HG03139 (cell line): Measurements from ENCODE around the gene ZDHHC18.

ENCODE experiments used
- ATAC-seq: cut with Tn5 transposase; IDR thresholded peaks from one replicate; pipeline ENCODE4 v1.9.1; 2021; ENCODE audit not compliant: unreplicated experiment

The ZDHHC18 gene, protein sequence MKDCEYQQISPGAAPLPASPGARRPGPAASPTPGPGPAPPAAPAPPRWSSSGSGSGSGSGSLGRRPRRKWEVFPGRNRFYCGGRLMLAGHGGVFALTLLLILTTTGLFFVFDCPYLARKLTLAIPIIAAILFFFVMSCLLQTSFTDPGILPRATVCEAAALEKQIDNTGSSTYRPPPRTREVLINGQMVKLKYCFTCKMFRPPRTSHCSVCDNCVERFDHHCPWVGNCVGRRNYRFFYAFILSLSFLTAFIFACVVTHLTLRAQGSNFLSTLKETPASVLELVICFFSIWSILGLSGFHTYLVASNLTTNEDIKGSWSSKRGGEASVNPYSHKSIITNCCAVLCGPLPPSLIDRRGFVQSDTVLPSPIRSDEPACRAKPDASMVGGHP

DNA sequence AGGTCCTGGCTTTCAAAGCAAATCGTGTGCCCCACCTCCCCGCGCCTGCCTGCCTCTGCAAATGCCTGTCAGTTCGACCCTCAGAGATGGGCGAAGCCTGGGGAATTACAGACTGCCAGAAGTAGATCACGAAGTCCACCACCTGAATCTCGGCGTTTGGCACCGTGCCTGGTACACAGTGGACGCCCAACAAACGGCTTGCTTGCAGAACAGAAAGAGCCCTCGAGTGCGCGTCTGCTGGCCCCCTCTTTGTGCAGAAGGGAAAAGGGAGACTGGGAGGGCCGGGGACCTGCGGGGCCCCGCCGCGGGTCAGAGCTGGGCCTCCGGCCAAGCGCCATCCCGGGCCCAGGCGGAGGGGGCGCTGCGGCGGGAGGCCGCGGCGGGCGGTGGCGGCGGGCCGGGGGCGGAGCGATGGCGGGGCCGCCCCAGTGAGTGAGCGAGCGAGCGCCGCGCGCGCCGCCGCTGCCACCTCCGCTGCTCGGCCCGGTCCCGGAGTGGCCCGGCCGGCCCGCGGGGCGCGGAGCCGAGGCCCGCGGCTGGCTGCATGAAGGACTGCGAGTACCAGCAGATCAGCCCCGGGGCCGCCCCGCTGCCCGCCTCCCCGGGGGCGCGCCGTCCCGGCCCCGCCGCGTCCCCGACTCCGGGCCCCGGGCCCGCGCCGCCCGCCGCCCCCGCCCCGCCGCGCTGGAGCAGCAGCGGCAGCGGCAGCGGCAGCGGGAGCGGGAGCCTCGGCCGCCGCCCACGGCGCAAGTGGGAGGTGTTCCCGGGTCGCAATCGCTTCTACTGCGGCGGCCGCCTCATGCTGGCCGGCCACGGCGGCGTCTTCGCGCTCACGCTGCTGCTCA, at the start of gene ZDHHC18:
ZDHHC18 (plus strand) TSS at position 428 of the 845 bp plus-strand sequence; CDS start at position 545, 117 bp downstream.
- peak; percentile 65 for ATAC-seq

DNA sequence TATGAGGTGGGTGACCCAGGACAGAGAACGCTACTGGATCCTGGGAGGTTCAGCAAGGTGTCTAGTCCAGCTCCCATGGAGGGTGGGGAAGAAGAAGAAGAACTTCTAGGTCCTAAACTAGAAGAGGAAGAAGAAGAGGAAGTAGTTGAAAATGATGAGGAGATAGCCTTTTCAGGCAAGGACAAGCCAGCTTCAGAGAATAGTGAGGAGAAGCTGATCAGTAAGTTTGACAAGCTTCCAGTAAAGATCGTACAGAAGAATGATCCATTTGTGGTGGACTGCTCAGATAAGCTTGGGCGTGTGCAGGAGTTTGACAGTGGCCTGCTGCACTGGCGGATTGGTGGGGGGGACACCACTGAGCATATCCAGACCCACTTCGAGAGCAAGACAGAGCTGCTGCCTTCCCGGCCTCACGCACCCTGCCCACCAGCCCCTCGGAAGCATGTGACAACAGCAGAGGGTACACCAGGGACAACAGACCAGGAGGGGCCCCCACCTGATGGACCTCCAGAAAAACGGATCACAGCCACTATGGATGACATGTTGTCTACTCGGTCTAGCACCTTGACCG, 47.3 kb upstream of the ZDHHC18 start:
- ATAC-seq = no peak

DNA sequence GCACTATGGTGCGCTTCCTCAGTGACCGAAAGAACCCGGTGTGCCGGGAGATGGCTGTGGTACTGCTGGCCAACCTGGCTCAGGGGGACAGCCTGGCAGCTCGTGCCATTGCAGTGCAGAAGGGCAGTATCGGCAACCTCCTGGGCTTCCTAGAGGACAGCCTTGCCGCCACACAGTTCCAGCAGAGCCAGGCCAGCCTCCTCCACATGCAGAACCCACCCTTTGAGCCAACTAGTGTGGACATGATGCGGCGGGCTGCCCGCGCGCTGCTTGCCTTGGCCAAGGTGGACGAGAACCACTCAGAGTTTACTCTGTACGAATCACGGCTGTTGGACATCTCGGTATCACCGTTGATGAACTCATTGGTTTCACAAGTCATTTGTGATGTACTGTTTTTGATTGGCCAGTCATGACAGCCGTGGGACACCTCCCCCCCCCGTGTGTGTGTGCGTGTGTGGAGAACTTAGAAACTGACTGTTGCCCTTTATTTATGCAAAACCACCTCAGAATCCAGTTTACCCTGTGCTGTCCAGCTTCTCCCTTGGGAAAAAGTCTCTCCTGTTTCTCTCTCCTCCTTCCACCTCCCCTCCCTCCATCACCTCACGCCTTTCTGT, 46.0 kb upstream of the ZDHHC18 start:
- ATAC-seq = no peak

DNA sequence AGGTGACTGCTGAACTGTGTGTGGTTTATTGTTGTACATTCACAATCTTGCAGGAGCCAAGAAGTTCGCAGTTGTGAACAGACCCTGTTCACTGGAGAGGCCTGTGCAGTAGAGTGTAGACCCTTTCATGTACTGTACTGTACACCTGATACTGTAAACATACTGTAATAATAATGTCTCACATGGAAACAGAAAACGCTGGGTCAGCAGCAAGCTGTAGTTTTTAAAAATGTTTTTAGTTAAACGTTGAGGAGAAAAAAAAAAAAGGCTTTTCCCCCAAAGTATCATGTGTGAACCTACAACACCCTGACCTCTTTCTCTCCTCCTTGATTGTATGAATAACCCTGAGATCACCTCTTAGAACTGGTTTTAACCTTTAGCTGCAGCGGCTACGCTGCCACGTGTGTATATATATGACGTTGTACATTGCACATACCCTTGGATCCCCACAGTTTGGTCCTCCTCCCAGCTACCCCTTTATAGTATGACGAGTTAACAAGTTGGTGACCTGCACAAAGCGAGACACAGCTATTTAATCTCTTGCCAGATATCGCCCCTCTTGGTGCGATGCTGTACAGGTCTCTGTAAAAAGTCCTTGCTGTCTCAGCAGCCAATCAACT, 45.2 kb upstream of the ZDHHC18 start:
- ATAC-seq = no peak

DNA sequence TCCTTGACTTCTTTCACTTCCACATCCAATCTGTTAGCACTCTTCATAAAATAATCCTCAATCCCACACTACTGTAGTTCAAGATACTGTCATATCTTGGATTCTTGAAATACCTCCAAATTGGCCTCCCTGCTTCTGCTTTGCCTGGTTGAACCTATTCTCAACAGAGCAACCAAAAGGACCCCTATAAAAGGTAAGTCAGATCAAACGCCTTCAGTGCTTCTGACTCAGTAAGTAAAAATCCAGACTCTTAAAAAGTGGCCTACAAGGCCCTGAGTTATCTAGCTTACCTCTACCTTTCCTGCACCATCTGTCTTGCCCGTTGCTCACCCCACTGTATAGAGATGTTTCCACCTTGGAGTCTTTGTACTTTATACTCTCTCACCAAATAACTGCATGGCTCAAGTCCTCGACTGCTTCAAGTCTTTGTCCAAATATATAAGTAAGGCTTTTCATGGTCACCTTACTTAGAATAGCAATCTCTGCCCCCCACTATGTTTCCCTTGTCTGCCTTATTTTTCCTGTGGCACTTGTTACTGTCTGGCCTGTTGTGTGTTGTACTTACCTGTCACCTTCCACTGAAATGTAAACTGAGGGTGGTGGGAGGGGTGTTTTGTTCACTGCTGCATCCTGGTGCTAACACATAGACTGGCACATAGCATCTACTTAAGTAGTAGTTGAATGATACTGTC, 43.8 kb upstream of the ZDHHC18 start:
- no peak for ATAC-seq

DNA sequence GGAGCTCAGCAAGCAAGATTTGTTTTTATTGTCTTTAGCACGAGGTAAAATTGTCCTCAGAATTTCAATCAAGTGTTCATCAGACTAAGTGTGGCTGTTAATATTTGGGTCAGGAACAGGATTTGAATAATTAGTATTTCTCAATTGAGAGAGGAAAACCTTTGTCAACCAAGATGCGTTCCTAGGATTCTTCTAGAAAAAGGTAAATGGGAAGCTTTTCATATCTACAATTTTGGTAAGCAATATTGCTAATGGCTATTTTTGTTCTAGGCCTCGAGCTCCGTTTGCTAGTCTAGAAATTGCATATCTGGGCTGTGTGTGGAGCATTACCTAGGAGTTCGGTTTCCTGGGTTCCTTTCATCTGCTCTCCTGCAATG, 42.9 kb upstream of the ZDHHC18 start:
- ATAC-seq = no peak

DNA sequence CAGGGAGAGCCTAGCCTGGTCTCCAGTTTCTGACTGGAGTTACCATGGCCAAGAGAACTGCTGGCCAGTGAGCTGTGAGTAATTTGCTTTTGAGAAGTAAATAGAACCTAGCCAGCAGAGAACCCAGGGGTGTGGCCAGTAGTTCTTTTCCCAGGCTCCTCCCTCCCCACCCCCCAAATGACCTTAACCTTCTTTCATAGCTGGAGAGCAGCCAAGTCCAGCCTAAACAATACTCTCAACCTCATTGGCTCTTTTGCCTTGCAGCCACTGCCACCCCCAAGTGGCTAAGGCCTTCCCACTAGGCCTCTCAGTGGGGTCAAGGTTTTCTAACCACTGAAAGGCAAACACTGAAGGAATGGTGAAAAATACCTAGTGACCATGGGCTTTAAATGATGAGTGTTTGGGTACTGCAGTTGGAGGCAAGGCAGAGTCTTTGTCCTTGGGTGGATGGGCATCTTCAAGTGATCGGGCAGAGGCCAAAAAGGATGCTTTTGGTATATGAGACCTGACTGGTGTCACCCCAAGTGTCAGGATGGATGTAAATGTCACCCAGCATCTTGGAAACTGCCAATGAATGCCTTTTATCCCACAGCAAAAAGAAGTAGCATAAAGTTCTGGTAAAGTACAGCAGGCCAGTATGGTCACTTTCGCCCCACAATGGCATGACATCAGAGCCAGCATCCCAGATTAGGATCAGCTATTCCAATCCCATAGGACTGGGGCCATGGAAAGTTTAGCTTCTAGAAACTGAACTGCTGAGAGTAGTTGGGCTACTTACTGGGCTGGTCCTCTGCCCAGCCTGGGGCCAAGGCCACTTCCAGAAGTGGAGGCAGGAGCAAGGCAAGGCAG, 42.2 kb upstream of the ZDHHC18 start:
- no peak for ATAC-seq

DNA sequence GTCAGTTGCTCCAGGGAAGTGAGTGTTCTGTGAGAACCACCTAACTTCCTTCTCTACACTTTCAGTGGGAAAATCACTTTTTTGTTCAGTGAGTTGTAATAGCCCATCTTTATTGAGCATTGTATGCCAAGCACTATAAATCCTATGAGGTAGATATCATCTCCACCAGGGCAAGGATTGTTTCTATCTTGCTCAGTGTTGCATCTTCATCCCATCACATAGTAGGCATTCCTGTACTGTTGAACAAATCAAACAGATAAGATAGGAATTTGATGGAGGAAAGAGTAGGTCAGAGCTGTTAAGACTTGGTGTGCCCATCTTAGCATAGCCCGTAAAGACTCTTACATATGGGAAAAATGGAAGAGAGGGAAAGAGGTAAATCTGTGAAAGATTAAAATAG, 41.6 kb upstream of the ZDHHC18 start:
- ATAC-seq = no peak

DNA sequence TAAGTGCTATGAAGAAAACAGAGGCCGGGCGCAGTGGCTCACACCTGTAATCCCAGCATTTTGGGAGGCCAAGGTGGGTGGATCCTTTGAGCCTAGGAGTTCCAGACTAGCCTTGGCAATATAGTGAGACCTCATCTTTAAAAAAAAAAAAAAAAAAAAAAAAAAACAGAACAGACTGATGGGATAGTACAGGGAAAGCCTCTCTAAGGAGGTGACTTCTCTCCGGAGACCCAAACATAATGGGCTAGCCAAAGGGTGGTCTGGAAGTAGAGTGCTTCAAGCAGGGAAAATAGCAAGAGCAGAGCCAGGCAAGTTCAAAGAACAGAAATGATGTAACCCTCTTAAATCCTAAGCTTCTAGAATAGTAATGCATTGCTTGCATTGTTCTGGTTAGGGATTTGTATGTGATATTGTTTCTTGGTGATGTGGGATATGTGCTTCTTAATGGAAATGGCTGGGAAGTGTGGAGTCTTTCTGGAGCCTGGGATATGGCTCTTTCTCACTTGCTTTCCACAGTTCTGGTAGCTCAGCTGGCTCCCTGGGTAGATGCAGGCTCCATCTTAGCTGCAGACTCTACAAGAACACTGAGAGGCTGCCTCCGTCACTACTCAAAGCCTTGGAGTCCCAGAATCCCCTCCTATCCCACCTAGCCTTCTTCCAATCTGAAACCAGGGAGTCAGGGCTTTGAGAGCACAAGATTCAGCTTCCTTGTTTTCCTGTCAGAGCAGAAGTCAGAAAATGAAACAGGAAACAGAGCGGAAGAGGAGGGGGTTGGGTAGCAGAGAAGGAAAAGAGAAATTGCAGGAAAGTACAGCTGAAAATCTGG, 40.7 kb upstream of the ZDHHC18 start:
- ATAC-seq = no peak

DNA sequence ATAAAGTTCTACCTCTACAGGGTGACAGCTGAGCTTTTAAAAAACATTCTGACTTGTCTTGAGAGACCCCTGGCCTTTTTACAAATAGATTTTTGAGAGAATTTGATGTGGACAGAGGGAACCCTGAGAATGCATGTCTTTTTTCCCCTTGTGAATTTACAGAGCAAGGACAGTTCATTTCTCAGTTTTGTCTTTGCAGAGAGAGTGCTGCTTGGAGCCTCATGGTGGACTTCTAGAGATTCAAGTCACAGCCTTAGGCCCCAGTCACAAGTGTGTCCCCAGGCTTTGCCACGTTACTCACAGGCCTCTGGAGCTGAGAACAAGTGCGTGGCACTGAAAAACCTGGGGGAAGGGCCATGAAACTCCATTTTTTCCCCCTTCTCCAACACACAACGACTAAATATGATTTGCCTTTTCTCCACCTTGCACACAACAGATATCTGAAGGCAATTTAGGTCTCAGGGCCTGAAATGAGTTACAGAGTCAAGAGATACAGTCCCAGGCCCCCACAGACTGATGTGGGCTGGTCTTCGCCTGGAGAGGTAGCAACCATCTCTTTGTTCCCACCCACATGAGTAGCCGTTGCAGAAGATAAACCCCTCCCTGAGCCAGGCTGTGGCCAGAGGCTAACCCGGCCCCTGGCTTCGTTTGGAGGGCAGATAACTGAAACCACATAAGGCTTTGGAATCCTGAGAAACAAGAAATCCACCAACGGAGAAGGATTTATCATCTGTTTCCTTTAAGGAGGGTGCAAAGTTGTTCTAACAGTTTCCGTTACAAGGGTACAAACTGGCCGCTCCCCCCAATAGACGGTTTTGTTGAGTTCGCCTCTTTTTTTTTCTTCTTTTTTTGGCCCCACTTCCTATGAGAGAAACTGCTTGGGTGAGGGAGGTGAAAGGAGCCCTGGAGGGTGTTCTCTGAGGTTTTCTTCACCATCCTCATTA, 39.8 kb upstream of the ZDHHC18 start:
- ATAC-seq = no peak

DNA sequence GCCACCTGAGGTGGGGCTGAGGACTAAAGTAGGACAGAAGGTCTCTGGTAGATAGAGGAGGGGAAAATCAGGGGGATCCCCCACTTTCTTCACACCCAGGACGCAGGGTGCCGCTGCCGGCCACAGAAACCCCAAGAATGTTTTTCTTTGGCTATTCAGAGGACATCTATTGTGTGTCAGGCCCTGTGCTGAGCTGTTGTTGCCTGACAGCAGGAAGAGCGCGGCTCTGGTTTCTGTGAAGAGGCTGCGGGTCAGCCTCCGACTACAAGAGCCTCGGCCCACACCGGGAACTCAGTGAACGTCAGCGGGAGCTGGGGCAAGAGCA, 39.1 kb upstream of the ZDHHC18 start:
- ATAC-seq = peak; percentile 37

DNA sequence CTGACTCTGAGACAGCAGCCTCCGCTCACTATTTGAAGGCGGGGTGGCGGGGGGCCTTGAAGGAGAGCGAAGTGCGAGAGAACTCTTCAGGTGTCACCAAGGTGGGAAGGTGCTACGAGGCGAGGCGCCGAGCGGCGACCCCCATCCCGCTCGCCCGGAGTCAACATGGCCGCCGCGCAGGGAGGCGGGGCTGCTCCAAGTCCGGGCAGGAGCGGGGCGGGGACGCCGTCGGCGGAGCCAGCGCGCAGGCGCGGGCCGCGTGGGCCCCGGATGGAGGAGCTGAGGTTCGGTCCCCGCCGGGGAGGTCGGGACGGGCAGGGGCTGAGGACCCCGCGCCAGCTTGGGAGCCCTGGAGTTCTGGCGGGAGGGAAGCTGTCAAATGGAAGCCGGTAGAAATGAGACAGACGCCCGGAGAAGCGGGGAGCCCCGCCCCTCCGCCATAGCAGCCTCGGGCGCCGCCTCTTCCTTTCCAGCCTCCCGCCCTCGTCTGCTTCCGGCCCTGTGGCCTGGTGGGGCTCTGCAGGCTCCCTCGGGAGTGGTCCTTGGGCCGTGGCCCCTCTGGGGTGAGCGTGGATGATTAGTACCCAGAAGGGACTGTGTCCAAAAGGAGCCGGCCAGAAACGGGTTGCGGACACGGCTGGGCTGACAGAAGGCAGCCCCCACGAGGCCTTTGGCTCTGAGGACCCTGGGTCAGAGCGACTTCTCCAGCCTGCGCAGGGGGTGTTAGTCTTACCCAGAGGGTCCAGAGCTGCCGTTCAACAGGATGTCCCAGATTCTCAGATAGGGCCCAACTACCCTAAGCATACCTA, 38.6 kb upstream of the ZDHHC18 start, which contains the start of gene PIGV:
PIGV (plus strand) TSS at position 245 of the 809 bp plus-strand sequence. CDS start 2,866 bp downstream, outside the sequence.
- peak; percentile 49 for ATAC-seq

DNA sequence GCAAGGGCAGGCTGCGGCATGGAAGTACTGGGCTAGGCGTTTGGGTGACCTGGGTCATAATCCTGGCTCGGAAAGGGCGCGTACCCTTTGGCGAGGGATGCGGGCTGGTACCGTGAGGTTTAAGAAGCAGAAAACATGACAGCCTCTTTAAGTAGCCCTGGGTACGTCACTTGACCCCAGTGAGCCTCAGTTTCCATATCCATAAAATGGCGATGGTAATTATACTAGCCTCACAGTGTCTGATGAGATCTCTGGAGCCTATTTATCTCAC, 38.0 kb upstream of the ZDHHC18 start:
- no peak for ATAC-seq

DNA sequence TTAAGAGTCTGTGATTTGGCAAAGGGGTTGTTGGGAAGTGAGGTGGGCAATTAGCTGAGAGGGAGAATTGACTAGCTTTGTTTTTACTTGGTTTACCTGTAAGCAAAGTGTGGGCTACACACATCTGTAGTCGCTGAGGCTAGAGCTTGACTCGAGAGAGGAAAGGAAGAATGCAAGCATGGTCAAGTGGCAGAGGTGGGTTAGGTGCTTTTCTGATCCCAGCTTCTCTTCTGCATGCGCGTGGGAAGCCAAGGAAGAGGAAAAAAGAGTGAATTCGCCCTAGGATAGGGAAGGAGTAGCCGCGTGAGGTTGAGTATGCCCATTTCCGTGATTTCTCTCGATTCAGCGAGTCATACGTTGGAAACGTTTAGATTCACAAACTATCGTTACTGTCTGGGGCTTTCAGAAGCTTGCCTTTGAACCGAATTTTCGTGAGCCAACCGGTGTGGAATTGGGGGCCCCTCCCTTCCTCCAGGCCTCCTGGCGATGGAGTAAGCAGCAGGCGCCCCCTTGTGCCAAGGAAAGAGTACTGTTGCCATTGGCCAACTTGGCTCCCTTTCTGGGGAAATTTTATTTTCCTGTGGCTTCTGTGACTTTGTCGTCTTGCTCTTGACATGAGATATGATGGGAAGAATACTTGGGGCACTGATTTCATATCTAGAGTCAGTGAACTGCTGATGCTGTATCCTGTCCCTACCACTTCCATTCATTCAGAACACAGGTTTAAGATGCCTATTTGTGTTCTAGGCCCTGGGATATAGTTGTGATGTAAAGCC, 37.5 kb upstream of the ZDHHC18 start:
- no peak for ATAC-seq

DNA sequence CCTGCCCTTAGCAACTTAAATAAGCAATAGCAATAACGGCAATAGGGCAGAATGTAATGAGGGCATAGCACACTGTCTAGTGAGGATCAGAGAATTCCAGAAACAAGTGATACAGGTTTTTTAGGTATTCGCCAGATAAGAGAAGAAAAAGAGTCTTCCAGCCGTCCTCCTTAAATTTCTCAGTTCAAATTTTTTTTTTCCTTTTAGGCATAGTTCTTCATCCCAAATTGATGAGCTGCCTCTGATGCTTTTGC, 36.9 kb upstream of the ZDHHC18 start:
- no peak for ATAC-seq

DNA sequence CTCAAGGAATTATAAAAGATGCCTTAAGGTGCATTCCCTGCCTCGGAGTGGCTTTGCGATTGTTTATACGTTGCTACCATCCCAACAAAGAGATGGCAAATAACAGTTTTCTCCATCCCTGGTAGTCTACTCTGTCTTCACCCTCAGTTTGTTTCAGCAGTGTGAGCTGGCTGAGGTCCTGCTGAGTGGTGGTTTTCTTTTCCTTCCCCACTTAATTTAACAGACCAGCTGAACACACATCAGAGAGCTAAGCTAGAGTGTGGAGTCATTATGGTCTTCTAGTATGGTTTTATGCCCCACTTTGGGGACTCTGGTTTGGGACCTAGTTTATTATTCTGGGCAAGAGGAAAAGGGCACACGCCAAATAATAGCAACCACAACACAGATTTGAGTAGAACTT, 36.6 kb upstream of the ZDHHC18 start:
- ATAC-seq = no peak

DNA sequence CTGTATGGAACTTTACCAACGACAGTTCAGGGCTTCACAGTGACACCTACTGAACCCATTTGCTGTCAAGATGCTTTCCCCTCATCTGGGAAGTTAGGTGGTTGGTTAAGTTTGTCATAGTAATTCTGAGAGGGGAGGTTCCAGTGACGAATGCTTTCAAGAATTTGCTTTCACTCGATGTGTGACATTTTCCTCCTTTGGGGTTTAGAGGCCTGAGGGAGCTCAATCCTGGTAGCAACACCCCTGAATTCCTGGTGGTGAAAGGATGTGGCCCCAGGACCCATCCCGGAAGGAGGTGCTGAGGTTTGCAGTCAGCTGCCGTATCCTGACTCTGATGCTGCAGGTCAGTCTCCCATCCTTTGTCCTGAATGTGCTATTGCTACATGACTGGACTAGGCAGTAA, 35.9 kb upstream of the ZDHHC18 start:
- no peak for ATAC-seq
